ENCODE results near the gene NRN1L. TPM values are rescaled to one million over a fixed set of nuclear protein-coding genes. Genes with fewer than 3 reads are reported as not detected.
"Not testable (repeated sequence)": the region's sequence is repeated elsewhere in the genome, so short reads cannot be mapped to it uniquely, and the experiment has no call there.

NRN1L gene
- total RNA-seq, 1 donor from 2014 or later = not detected

- DNase-seq (ENCODE audit: low read depth in 2 of 2) = peak; percentile 33 to 61
These were observed 2.1 kb upstream of the NRN1L start for GRCh38 chr16:67882374-67883145.

DNA sequence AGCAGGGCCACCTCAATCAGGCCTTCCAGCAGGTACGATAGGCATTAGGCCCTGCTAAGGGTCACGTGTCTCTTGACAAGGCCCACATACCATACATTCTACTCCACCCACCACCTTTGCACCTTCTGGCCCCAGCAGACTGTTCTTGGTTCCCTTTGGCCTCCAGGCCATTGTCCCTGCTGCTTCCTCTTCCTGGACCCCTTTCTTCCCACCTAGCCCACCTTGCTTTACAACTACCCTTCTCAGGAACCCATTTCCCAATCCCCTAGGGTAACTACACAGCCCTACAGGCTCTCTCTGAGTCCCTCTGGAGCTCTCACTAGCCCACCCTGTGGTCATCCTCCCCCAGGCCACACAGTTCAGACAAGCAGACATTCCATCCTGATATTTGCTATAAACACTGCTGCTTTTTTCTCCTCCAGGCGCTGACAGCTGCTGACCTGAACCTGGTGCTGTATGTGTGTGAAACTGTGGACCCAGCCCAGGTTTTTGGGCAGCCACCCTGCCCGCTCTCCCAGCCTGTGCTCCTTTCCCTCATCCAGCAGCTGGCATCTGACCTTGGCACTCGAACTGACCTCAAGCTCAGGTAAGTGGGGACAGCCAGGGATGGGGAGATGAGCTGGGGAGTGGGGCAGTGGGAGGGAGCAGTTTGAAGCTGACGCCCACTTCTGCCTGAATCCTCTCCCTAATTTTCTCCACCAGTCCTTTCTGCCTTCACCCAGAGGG is 1.4 kb upstream of the NRN1L start:
- no peak for DNase-seq (ENCODE audit: low read depth in 2 of 2)

DNA sequence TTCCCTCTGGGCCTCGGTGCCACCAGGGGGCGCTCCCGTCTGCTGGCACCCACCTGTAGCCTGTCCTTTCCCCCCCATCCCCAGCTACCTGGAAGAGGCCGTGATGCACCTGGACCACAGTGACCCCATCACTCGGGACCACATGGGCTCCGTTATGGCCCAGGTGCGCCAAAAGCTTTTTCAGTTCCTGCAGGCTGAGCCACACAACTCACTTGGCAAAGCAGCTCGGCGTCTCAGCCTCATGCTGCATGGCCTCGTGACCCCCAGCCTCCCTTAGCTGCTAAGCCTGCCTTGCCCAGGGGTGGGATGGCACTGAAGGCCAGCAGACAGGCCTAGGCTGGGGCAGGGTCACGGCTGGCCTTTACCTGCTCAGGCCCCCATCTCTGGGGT is 818 bp upstream of the NRN1L start:
- DNase-seq (ENCODE audit: low read depth in 2 of 2) = peak; percentile 60 to 72

GRCh38 chr16:67885545-67885944 is 860 bp downstream of the NRN1L start:
- no peak for DNase-seq (ENCODE audit: low read depth in 2 of 2)

- no peak for DNase-seq (ENCODE audit: low read depth in 2 of 2)
These were observed 1.3 kb downstream of the NRN1L start for GRCh38 chr16:67885976-67886375.

GRCh38 chr16:67886387-67886786 is 1.7 kb downstream of the NRN1L start:
- no peak for DNase-seq (ENCODE audit: low read depth in 2 of 2)

GRCh38 chr16:67888331-67888730 is 3.6 kb downstream of the NRN1L start:
- no peak for DNase-seq (ENCODE audit: low read depth in 2 of 2)

- no peak for DNase-seq (ENCODE audit: low read depth in 2 of 2)
These were observed 7.7 kb downstream of the NRN1L start for GRCh38 chr16:67892375-67892774.

GRCh38 chr16:67892899-67893742 is 8.4 kb downstream of the NRN1L start, which contains the start of gene PSKH1:
PSKH1 (plus strand) TSS chr16:67893254; CDS start chr16:67908750, 15,496 bp downstream.
- DNase-seq (ENCODE audit: low read depth in 2 of 2) = peak; percentile 97

- no peak for DNase-seq (ENCODE audit: low read depth in 2 of 2)
These were observed 9.2 kb downstream of the NRN1L start for GRCh38 chr16:67893743-67894399.

DNA sequence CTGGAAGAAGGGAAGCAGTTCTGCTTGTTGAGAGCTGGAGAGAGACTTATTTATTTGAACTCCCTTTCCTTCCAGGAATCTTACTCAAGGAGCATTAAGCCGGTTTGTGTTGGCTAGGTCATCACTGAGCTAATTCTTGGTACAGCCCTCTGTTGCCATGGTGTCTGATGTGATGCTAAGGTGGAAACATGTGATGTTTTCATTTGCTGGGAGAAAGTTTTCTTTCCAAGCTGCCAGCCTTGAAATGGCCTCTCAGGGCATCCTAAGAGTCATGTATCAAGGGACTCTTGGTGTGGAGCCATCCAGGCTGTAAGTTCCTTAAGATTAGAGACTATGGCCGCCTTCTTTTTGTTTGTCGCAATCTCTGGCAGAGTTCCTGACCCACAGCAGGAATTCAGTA is 12.5 kb downstream of the NRN1L start:
- peak in 1 of 2 donors; percentile 81 for DNase-seq (ENCODE audit: low read depth in 2 of 2)

GRCh38 chr16:67901734-67902133 is 17.0 kb downstream of the NRN1L start:
- DNase-seq (ENCODE audit: low read depth in 2 of 2) = no peak

GRCh38 chr16:67902831-67903230 is 18.1 kb downstream of the NRN1L start:
- peak; percentile 44 to 86 for DNase-seq (ENCODE audit: low read depth in 2 of 2)

DNA sequence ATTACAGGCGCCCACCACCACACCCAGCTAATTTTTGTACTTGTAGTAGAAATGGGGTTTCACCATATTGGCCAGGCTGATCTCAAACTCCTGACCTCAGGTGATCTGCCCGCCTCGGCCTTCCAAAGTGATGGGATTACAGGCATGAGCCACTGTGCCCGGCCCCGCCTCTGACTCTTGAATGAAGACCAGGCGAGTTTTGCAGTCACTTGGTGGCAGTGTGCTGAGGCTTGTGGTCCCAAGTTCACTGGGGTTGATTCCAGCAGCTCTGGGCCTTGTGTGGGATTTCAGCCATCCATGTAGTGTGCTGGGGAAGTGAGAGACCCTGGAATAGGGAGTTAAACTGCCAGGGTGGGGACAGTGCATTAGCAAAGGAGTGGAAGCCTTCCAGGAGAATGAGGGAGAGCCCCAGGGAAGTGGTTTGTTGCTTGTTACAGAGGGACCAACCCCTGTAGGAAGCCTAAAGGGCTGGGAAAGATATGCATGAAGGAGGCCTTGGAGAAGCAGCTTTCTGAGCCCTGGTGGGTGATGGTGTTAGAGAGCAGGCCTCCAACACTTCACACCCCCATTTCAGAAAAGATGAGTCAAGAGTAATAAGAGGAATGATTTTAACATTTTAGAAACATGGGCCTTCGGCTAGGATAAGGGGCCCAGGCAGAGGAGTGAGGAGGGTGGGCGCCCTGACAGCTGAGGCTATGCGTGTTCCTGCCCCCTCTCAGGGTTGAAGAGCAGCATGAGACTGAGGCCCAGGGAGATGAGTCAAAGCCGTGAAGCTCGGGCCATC is 22.9 kb downstream of the NRN1L start:
- no peak for DNase-seq (ENCODE audit: low read depth in 2 of 2)

DNA sequence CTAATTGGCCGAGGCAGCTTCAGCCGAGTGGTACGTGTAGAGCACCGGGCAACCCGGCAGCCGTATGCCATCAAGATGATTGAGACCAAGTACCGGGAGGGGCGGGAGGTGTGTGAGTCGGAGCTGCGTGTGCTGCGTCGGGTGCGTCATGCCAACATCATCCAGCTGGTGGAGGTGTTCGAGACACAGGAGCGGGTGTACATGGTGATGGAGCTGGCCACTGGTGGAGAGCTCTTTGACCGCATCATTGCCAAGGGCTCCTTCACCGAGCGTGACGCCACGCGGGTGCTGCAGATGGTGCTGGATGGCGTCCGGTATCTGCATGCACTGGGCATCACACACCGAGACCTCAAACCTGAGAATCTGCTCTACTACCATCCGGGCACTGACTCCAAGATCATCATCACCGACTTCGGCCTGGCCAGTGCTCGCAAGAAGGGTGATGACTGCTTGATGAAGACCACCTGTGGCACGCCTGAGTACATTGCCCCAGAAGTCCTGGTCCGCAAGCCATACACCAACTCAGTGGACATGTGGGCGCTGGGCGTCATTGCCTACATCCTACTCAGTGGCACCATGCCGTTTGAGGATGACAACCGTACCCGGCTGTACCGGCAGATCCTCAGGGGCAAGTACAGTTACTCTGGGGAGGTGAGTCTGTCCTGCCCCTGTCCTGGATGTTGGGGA is 24.5 kb downstream of the NRN1L start:
- DNase-seq (ENCODE audit: low read depth in 2 of 2) = no peak

DNA sequence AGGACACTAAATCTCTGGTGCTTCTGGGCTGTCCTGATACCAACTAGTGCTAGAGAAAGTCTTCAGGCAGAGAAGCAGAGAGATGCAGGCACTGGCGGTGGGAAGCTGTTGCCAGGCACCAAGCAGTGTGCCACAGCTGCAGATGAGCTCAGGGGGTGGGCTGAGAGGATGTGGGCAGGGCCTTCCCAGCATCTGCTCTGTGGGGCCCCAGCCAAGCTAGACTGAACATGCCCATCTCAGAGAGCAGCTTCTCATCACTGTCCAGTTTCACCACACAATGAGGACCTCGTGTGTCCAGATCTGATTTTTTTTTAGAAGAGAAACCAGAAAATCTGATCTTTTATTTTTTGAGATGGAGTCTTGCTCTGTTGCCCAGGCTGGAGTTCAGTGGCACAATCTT is 25.5 kb downstream of the NRN1L start:
- DNase-seq (ENCODE audit: low read depth in 2 of 2) = peak in 1 of 2 donors; percentile 60

GRCh38 chr16:67914758-67915495 is 30.2 kb downstream of the NRN1L start:
- DNase-seq (ENCODE audit: low read depth in 2 of 2) = no peak

- not testable (repeated sequence) for DNase-seq (ENCODE audit: low read depth in 2 of 2)
These were observed 30.7 kb downstream of the NRN1L start for GRCh38 chr16:67915496-67915769.

Measured in lung microvascular endothelial cell (primary cell).